Stimulated activated CD4-positive, alpha-beta T cell treated with anti-CD3 and anti-CD28 coated beads, TNF-alpha, amount 100 ng/mL, for 4 hours (primary cell): ENCODE data around the gene GATD1.

Experiments
- DNase-seq, 3 experiments: peaks; one replicate each; pipeline ENCODE4 v3.0.0-alpha.2; 2020; ENCODE audit warnings: low read depth in 3 of 3

Gene GATD1

GRCh38 chr11:795634-796564 is 18.6 kb upstream of the GATD1 start:
- peak; percentile 66 to 75 (median 69) for DNase-seq

DNA sequence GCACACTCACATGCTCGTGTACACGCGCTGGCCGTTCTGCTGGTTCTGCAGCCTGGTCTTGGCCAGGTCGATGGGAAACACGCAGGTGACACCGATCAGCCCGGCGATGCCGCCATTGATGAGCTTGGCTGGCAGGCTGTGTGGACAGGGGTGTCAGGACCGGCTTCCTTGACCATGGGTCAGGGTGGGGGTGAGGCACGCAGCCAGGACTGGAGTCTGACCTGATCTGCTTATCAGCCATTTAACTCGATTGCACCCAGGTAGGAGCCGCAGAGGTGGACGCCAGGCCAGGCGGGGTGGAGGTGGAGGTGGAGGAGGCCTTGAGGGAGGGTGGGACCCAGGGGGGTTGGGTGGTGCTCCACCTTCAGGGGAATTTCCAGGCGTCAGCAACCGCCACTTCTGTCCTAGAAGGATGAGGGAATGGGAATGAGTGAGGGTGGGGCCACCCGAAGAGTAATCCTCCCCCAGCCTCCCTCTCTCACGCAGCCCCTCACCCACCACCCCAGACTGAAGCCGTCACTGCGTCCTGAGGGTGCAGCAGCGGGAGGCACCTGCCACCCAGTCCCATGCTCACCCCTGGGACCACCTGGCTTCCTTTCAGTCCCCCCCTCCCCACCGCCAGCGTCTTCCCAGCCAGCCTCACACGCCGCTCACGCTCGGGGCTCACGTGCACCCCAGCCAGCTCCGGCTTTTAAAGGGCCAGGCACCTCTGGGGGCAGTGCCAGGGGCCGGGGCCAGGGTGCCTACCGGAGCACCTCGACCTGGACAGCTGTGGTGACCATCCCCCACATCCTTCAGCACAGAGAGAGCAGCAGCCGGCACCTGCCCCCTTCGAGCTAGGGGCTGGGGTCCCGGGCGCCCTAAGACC is 17.7 kb upstream of the GATD1 start:
- no peak for DNase-seq

DNA sequence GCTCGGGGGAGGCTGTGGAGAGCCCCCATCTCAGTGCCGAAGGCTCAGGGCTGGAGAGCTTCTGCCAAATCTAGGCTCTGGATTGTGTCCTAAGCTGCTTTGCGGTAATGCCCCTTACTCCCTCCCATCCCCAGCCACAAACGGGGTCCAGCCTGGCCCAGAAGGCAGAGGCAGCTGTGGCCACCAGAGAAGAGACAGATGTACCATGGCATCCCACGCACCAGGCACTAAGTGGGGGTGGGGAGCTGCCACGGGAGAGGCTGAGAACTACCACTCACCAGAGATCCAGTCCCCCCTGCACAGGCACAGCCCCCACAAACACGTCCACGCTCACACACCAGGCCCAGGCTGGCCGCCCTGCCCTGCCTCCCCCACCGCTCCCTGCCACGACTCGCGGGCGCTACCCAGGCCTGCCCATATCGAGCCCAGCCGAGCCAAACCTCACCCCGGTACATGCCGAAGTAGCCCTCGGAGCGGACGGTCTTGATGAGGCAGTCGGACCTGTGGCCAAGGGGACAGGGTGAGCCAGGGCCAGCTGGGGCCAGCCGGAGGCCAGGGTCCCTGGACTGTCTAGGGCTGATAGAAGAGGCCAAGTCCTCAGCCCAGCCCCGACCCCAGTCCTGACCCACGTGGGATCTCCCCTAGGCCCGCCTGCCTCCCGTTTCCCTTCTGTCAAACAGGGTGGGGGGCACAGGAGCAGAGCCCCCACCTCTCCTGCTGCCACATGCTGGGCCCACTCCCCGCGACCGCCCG is 16.9 kb upstream of the GATD1 start:
- DNase-seq: no peak

GRCh38 chr11:793556-793955 is 16.3 kb upstream of the GATD1 start:
- DNase-seq: no peak

DNA sequence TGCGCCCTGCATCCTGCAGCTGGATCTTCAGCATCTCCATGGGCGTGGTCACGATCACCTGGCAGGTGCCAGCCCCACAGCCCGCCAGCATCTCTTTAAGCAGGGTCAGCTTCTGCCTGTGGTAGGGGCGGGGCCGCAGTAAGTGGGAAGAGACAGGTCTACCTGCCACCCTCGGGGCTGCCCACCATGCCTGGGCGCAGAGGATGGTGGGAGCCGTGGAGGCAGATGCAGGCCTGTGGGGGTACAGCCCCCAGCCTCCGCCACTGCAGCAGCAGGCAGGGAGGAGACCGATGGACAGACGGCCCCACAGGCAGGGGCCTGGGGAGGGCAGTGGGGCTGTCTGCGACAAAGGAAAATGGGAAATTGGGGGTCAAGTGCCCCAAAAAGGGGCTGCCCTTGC is 15.6 kb upstream of the GATD1 start:
- DNase-seq: no peak

DNA sequence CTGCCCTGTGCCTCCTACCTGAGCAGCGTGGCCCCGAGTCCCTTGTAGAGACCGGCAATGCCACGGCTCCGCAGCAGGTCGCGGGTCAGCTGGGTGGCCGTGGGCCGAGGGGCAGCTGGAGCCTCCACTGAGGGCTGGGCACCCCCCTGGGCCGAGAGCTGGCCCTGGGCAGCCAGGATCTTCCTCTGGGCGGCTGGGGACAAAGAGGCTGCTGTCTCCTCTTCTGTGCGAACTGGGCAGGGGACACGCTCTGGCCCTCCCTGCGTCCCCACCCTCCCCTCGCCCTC is 15.2 kb upstream of the GATD1 start:
- no peak for DNase-seq

GRCh38 chr11:791658-792534 is 14.6 kb upstream of the GATD1 start:
- DNase-seq: no peak

- no peak for DNase-seq
Observed at GRCh38 chr11:790721-791564, 13.7 kb upstream of the GATD1 start.

- peak in 1 of 3 experiments; percentile 35 for DNase-seq
Observed at GRCh38 chr11:789943-790342, 12.7 kb upstream of the GATD1 start, which contains the start of gene CEND1. CEND1 (minus strand) TSS chr11:790090; CDS start chr11:788576, 1,514 bp downstream.

GRCh38 chr11:788953-789940 is 12.0 kb upstream of the GATD1 start:
- DNase-seq: no peak

DNA sequence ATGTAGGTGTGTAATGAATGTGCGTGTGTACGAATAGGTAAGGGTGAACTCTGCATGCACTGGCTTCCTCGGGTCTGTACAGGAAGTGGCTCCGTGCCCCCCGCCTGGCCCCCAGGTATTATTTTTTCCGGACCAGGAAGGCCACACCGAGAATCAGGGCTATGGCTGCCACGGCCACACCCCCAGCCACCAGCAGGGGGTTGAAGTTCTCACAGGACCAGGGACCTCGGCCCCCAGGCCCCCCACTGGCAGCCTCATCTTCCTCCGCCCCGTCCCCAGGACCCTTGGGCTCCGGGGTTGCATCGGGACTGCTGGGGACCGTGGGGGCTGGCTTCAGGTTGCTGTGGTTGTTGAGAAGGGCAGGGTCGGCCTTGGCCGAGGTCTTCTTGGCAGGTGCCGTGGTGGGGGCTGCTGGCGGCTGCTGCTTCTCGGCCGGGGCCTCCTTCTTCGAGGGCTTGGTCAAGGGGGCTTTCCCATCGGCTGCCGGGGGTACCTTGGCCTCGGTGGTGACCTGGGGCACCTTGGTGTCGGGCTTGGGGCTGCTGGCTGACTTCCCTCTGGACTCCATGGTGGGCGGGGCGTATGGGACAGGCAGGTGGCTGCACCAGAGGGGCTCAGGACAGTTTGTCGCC is 10.8 kb upstream of the GATD1 start:
- no peak for DNase-seq

GRCh38 chr11:787084-787675 is 9.9 kb upstream of the GATD1 start:
- DNase-seq: no peak

- DNase-seq: no peak
Observed at GRCh38 chr11:786235-787083, 9.2 kb upstream of the GATD1 start.

DNA sequence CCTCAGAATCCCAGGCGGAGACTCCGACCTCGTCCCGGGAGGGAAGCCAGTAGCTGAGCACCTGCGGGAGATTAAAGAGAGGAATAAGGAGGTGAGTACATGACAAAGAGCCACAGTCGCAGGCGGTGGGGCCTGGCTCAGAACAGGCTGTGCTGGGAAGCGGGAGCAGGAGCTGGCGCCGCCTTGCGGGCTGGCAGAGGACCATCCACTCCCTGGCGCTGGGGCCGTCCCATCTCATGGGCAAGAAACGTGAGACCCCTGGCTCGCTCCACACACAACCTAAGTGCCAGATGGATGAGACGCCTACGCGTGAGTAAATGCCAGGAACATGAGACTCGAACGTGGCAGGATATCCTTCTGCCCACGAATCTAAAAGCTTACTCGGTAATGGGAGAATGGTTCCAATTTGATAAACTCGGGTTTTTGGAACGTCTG is 6.3 kb upstream of the GATD1 start:
- no peak for DNase-seq

DNA sequence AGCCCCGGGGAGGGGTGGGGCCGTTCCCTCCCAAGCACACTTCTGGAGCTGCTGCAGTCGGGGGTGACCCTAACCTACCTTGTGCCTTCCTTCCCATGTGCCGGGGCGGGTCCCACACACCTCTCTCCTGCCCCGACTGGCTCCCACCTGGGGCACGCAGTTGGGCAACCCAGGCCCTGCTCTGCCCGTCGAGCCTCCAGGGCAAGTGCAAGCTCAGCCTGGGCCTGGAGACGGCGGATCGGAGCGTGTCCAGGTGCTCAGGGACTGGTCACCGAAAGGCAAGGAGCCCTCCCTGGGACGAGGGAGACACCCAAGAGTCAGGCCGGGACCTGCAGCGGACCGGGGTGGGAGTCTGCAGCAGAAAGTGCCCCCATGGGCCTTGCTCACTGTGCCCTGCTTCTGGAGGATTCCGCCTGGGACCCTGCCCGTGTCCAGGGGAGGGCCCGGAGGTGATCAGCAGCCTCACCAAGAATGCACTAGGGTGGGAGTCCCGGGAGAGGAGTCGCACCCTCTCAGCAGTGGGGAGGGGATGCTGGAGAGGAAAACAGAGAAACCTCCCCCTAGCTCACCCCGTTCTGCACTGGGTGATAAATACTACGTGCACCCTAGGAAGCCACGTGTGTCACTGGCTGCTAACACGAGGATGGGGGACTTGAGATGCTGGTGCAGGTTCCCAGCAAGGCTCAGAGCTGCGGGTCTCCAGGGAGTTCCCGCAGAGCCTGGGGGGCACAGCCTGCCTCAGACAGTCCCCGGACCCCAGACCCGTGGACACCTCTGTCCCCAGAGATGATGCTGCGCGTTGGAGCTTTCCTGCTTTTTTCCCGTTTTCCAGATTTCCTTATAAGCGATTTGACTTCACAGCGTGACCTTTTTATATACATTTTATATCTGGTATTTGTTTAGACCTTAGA is 5.2 kb upstream of the GATD1 start:
- no peak for DNase-seq

GRCh38 chr11:779955-780532 is 2.8 kb upstream of the GATD1 start:
- DNase-seq: no peak
